HepG2 (cell line): ENCODE measurements around the gene ARFIP1. TPM values are rescaled to one million over a fixed set of nuclear protein-coding genes. Genes with fewer than 3 reads are reported as not detected.

Experiments
- ATAC-seq: fragments of 200-7000 bp; cut with Tn5 transposase; 3 replicates; pipeline ENCODE4 v1.9.1; 2020; ENCODE audit warnings: mild to moderate bottlenecking, moderate library complexity
- BruUV-seq: library from RNA; stranded (reverse); fragments of 400-500 nt; replicated peaks from 2 replicates; lab custom pipeline; 2021; lab: Mats Ljungman, UMichigan
- CTCF ChIA-PET: fragments of 300-600 bp; formaldehyde crosslinking; extraction: SDS; loops from one replicate; lab custom pipeline; 2021; ENCODE audit warnings: low total read pairs, inconsistent platforms, low intra/inter-chr PET ratio; lab: Yijun Ruan, JAX
- POLR2A ChIA-PET: fragments of 350-600 bp; sonication (Branson Sonifier 250); formaldehyde crosslinking; loops from one replicate; lab custom pipeline; 2020; ENCODE audit warnings: antibody characterized with exemption, inconsistent platforms; lab: Yijun Ruan, JAX
- DNase-seq: peaks from one replicate; pipeline ENCODE4 v3.0.0-alpha.2; 2015; ENCODE audit warnings: low spot score
- FAIRE-seq: peaks from 3 replicates; lab custom pipeline; 2011; peaks lifted over from hg19 to GRCh38; lab: Jason Lieb, UNC
- H2AFZ ChIP-seq: one replicate; pipeline ENCODE4 v1.6.1; 2011; ENCODE audit warnings: low read length, inconsistent platforms
- H3K27ac ChIP-seq: fragments of 300-600 bp; 3 replicates; pipeline ENCODE4 v1.8.0; 2011; ENCODE audit warnings: mixed run types, mild to moderate bottlenecking, mixed read lengths, low read length, inconsistent platforms; ENCODE audit not compliant: insufficient read depth; ENCODE audit errors: extremely low read length
- H3K27me3 ChIP-seq, 2 experiments: fragments of 200-600 bp in 1 of 2; 2 replicates in 1 of 2; 3 replicates in 1 of 2; pipeline versions ENCODE4 v1.6.0 to v1.8.0; 2011; ENCODE audit warnings: low read length in 2 of 2, mild to moderate bottlenecking in 2 of 2, moderate library complexity in 2 of 2, inconsistent platforms in 1 of 2; ENCODE audit not compliant: insufficient read depth in 2 of 2, control insufficient read depth in 1 of 2
- H3K36me3 ChIP-seq, 2 experiments: fragments of 200-600 bp in 1 of 2; replicated peaks in 1 of 2; 2 replicates in 1 of 2; 3 replicates in 1 of 2; pipeline versions ENCODE4 v1.5.1 to v1.8.0; 2011; ENCODE audit warnings: low read length in 2 of 2, inconsistent platforms in 1 of 2; ENCODE audit not compliant: insufficient read depth in 2 of 2, control insufficient read depth in 1 of 2
- H3K4me1 ChIP-seq: 2 replicates; pipeline ENCODE4 v1.5.1; 2012; ENCODE audit warnings: low read length, inconsistent platforms; ENCODE audit not compliant: insufficient read depth
- H3K4me2 ChIP-seq: 2 replicates; pipeline ENCODE4 v1.6.0; 2011; ENCODE audit warnings: low read depth, low read length, inconsistent platforms
- H3K4me3 ChIP-seq, 3 experiments: fragments of 200-600 bp in 1 of 3; sonication (generic), shearing (Covaris generic) in 1 of 3; replicated peaks in 1 of 3; 2 replicates each; pipeline ENCODE4 v1.5.1; 2011 to 2016; ENCODE audit warnings: low read length in 3 of 3, inconsistent platforms in 2 of 3, low read depth in 2 of 3, mild to moderate bottlenecking in 2 of 3, control low read depth in 1 of 3, mixed read lengths in 1 of 3; ENCODE audit not compliant: insufficient read depth in 1 of 3
- H3K79me2 ChIP-seq: one replicate; pipeline ENCODE4 v1.6.1; 2011; ENCODE audit warnings: low read length, inconsistent platforms; ENCODE audit not compliant: insufficient read depth
- H3K9ac ChIP-seq: 2 replicates; pipeline ENCODE4 v1.6.0; 2011; ENCODE audit warnings: mild to moderate bottlenecking, low read depth, low read length, inconsistent platforms; ENCODE audit not compliant: insufficient read depth
- H3K9me3 ChIP-seq: 2 replicates; pipeline ENCODE4 v1.5.1; 2012; ENCODE audit warnings: mild to moderate bottlenecking, low read length
- H4K20me1 ChIP-seq: 2 replicates; pipeline ENCODE4 v1.6.0; 2011; ENCODE audit warnings: inconsistent platforms, mild to moderate bottlenecking, low read length, moderate library complexity; ENCODE audit not compliant: insufficient read depth
- FOXJ3 ChIP-seq: sonication (generic); formaldehyde crosslinking; IDR thresholded peaks from 2 replicates; pipeline ENCODE4 v1.4.0; 2020; ENCODE audit warnings: missing genetic modification reagents, mild to moderate bottlenecking, borderline replicate concordance
- HDAC1 ChIP-seq: sonication (generic); formaldehyde crosslinking; IDR thresholded peaks from 2 replicates; pipeline ENCODE4 v1.5.1; 2020; ENCODE audit warnings: mild to moderate bottlenecking, missing genetic modification reagents
- KDM2A ChIP-seq: sonication (generic); formaldehyde crosslinking; IDR thresholded peaks from 2 replicates; pipeline ENCODE4 v1.4.0; 2020; ENCODE audit warnings: low read depth, missing genetic modification reagents, borderline replicate concordance
- KLF6 ChIP-seq: IDR thresholded peaks from 2 replicates; pipeline ENCODE4 v1.8.0; 2016; ENCODE audit warnings: missing biosample characterization, missing genetic modification reagents
- MTA1 ChIP-seq: sonication (generic); formaldehyde crosslinking; IDR thresholded peaks from 2 replicates; pipeline ENCODE4 v1.4.0; 2020; ENCODE audit warnings: missing genetic modification reagents, mild to moderate bottlenecking, borderline replicate concordance
- NCOR1 ChIP-seq: fragments of 200-600 bp; sonication (generic); IDR thresholded peaks from 2 replicates; pipeline ENCODE4 v1.7.0; 2017; ENCODE audit warnings: antibody characterized with exemption, low read length, borderline replicate concordance
- ZNF230 ChIP-seq: sonication (generic); formaldehyde crosslinking; IDR thresholded peaks from 2 replicates; pipeline ENCODE4 v1.4.0; 2020; ENCODE audit warnings: mild to moderate bottlenecking, missing genetic modification reagents
- ZNF354B ChIP-seq: sonication (generic); formaldehyde crosslinking; IDR thresholded peaks from 2 replicates; pipeline ENCODE4 v1.8.0; 2022; ENCODE audit warnings: mild to moderate bottlenecking, missing genetic modification reagents
- ZNF609 ChIP-seq: sonication (generic); formaldehyde crosslinking; IDR thresholded peaks from 2 replicates; pipeline ENCODE4 v1.4.0; 2020; ENCODE audit warnings: mild to moderate bottlenecking, missing genetic modification reagents, borderline replicate concordance
- WGBS: methylation state at CpG from one replicate; pipeline ENCODE4 v1.1.6; 2017; ENCODE audit warnings: low lambda C conversion rate; 5-methylcytosine and 5-hydroxymethylcytosine counted together
- in situ Hi-C: cut with HindIII; loops from 2 replicates; pipeline ENCODE4 v1.10.0; 2017; ENCODE audit warnings: low pct_unique_long_range_greater_than_20kb; ENCODE audit not compliant: extremely low pct_ligation_motif_present
- intact Hi-C: fragments of 100-400 bp; cut with micrococcal nuclease; formaldehyde crosslinking; loops from one replicate; pipeline ENCODE4 v1.10.0; 2022; ENCODE audit not compliant: unreplicated experiment
- polyA plus RNA-seq, 8 experiments: library from polyadenylated mRNA; depleted of rRNA in 3 of 8; stranded (reverse) in 7 of 8; unstranded in 1 of 8; fragments of >200 nt; fragmentation: Illumina TruSeq in 4 of 8; extraction: Trizol in 4 of 8; gene quantifications; 2 replicates each; pipeline versions ENCODE4 v1.2.1 to v1.2.3, GENCODE V29; 2011 to 2016; ENCODE audit warnings: low read depth in 4 of 8, missing spikeins in 1 of 8, mixed read lengths in 1 of 8; ENCODE audit not compliant: insufficient read depth in 1 of 8
- total RNA-seq, 5 experiments: library from RNA; depleted of rRNA; stranded (reverse); fragments of >200 nt; fragmentation: Illumina TruSeq; extraction: Trizol; gene quantifications; 2 replicates each; pipeline ENCODE4 v1.2.3, GENCODE V29; 2016; ENCODE audit warnings: low read depth in 1 of 5
- TF ChIP-seq, protein P1 (sequence below): sonication (generic); formaldehyde crosslinking; conservative IDR thresholded peaks from 2 replicates; pipeline ENCODE4 v1.8.0; 2022; ENCODE audit warnings: low read depth, missing genetic modification reagents

The ARFIP1 gene
- total and polyA plus RNA-seq, 2 of the 13 experiments (the other 11 are each of a cell fraction or from before 2014, with no cell fraction given) = 9.9 to 27.7 TPM

DNA sequence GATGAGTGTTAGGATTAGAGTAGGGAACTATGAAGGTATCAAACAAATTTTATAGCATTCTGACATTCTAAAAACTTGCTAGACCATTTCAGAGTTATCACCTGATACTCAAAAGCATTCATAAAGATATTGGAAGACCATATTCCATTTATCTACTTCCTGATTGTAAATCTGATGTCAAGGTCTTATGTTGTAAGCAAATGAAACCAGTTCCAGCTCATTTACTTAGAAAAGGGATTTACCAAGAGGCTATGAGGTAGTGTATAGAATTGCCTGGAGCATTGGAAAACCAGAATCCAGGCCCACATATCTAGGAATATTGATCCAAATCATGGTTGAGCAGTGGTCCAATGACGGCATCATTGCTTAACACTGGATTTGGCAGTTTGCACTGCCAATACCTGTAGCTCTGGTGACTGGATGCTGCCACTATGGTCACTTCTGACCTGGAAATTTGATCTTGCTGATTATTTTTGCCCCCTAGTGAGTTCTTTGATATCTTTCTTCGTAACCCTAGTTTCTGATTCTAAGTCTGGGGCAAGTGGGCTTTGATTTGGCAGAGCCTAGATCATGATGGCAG is 25.4 kb downstream of the ARFIP1 start:
- no peak for DNase-seq
- FAIRE-seq = no peak
- no peak overlapping the region for H3K27ac ChIP-seq
- H3K79me2 ChIP-seq = peaks cover 27% of the 10 kb centered on the region
- H3K27me3 ChIP-seq = no peaks in the 10 kb centered on the region
- peaks cover 44% of the 10 kb centered on the region for H3K4me1 ChIP-seq
- no peak overlapping the region for H2AFZ ChIP-seq
- peaks cover 10% of the 10 kb centered on the region for H4K20me1 ChIP-seq
- no peaks in the 10 kb centered on the region for H3K9me3 ChIP-seq
- no peak for TF ChIP-seq FOXJ3 (CRISPR knock-in tag)
- TF ChIP-seq, protein P1, sequence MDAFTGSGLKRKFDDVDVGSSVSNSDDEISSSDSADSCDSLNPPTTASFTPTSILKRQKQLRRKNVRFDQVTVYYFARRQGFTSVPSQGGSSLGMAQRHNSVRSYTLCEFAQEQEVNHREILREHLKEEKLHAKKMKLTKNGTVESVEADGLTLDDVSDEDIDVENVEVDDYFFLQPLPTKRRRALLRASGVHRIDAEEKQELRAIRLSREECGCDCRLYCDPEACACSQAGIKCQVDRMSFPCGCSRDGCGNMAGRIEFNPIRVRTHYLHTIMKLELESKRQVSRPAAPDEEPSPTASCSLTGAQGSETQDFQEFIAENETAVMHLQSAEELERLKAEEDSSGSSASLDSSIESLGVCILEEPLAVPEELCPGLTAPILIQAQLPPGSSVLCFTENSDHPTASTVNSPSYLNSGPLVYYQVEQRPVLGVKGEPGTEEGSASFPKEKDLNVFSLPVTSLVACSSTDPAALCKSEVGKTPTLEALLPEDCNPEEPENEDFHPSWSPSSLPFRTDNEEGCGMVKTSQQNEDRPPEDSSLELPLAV = no peak
- TF ChIP-seq ZNF609 (CRISPR knock-in tag) = no peak
- no peak for TF ChIP-seq NCOR1
- TF ChIP-seq KDM2A = no peak
- TF ChIP-seq ZNF354B = no peak
- no peak for TF ChIP-seq ZNF230
- no peak for TF ChIP-seq HDAC1
- TF ChIP-seq KLF6 (CRISPR knock-in tag) = no peak
- TF ChIP-seq MTA1 (CRISPR knock-in tag) = no peak
- ChIA-PET POLR2A (interaction anchor here (1.2 kb wide), 1 partner anchor 25 kb away, joined by 4 read pairs; the partner anchor contains the start of genes ARFIP1 and TIGD4), CTCF (no interaction called here)
- no TSS peak for BruUV-seq
- intact Hi-C loops = no loop called here
- no peak overlapping the region for H3K9ac ChIP-seq
- in situ Hi-C loops = no loop called here
- no peaks in the 10 kb centered on the region; a peak in 1 of 5 replicates for H3K36me3 ChIP-seq
- H3K4me2 ChIP-seq = no peak overlapping the region
- 95% methylated on average over 2 of the region's 2 CpGs for WGBS
- ATAC-seq = no peak
- H3K4me3 ChIP-seq = no peak overlapping the region
